ENCODE results near the gene BACH2. TPM values are rescaled to one million over a fixed set of nuclear protein-coding genes. Genes with fewer than 3 reads are reported as not detected.
A peak's percentile ranks its signal among the peaks of the same experiment; 100 is the strongest.

Gene BACH2
- total RNA-seq, 2 donors from 2014 or later: 5.2 to 5.7 TPM

- DNase-seq (ENCODE audit: low spot score): no peak
- Histone ChIP-seq H3K9me3 (no peaks in the 10 kb centered on the region), H3K27ac (peak overlapping the region; percentile 88 to 92), H3K27me3 (replicated peaks; ENCODE audit: insufficient read depth) (no peaks in the 10 kb centered on the region), H3K36me3 (no peaks in the 10 kb centered on the region), H3K4me1 (replicated peaks) (no peaks in the 10 kb centered on the region), H3K4me3 (no peak overlapping the region)
- WGBS: 37% methylated on average over 9 of the region's 9 CpGs
- intact Hi-C loops (cut with DNase I): loop anchor here (2.0 to 10.0 kb wide), 7 partner anchors 69 to 353 kb away; no protein-coding TSS in a partner anchor
- no peak for TF ChIP-seq POLR2A (IDR thresholded peaks at IDR 0.05)
Observed at GRCh38 chr6:90297867-90298381, 1.3 kb upstream of the BACH2 start.

- Histone ChIP-seq H3K27me3 (replicated peaks; ENCODE audit: insufficient read depth) (no peaks in the 10 kb centered on the region), H3K4me3 (peak overlapping the region; percentile 77 to 89), H3K9me3 (no peaks in the 10 kb centered on the region), H3K4me1 (replicated peaks) (no peaks in the 10 kb centered on the region), H3K27ac (peak overlapping the region; percentile 88 to 92), H3K36me3 (no peaks in the 10 kb centered on the region)
- TF ChIP-seq POLR2AphosphoS5 (IDR thresholded peaks at IDR 0.05) (no peak), POLR2A (IDR thresholded peaks at IDR 0.05) (no peak), CTCF (IDR thresholded peaks at IDR 0.05) (no peak)
- intact Hi-C loops (cut with DNase I): loop anchor here (2.0 to 10.0 kb wide), 7 partner anchors 70 to 352 kb away; no protein-coding TSS in a partner anchor
- no peak for DNase-seq (ENCODE audit: low spot score)
- 19% methylated on average over 31 of the region's 31 CpGs for WGBS
Observed at GRCh38 chr6:90297115-90297866, 648 bp upstream of the BACH2 start.

GRCh38 chr6:90295854-90296340 is 746 bp downstream of the BACH2 start:
- Histone ChIP-seq H3K27me3 (replicated peaks; ENCODE audit: insufficient read depth) (no peaks in the 10 kb centered on the region), H3K4me1 (replicated peaks) (no peaks in the 10 kb centered on the region), H3K4me3 (peak overlapping the region; percentile 77 to 89), H3K9me3 (no peaks in the 10 kb centered on the region), H3K27ac (peak overlapping the region; percentile 88 to 92), H3K36me3 (no peaks in the 10 kb centered on the region)
- TF ChIP-seq POLR2AphosphoS5 (IDR thresholded peaks at IDR 0.05) (peak; percentile 42), CTCF (IDR thresholded peaks at IDR 0.05) (peak in 3 of 4 experiments; percentile 41 to 44 (median 42)), POLR2A (IDR thresholded peaks at IDR 0.05) (peak; percentile 41)
- under 1% methylated on average over 38 of the region's 57 CpGs for WGBS
- intact Hi-C loops (cut with DNase I): loop anchor here (2.0 to 10.0 kb wide), 7 partner anchors 71 to 351 kb away; no protein-coding TSS in a partner anchor
- DNase-seq (ENCODE audit: low spot score): peak; percentile 71

GRCh38 chr6:90294989-90295853 is 1.4 kb downstream of the BACH2 start:
- WGBS: 0% methylated on average over 26 of the region's 79 CpGs
- H3K27ac ChIP-seq: peak overlapping the region; percentile 88 to 92
- no peaks in the 10 kb centered on the region for H3K27me3 ChIP-seq (replicated peaks; ENCODE audit: insufficient read depth)
- H3K4me3 ChIP-seq: peak overlapping the region; percentile 77 to 89
- intact Hi-C loops (cut with DNase I): loop anchor here (5.0 to 10.0 kb wide), 6 partner anchors 72 to 350 kb away; no protein-coding TSS in a partner anchor
- TF ChIP-seq POLR2A (IDR thresholded peaks at IDR 0.05) (no peak), CTCF (IDR thresholded peaks at IDR 0.05) (peak in 2 of 4 experiments; percentile 33 to 34)
- no peaks in the 10 kb centered on the region for H3K9me3 ChIP-seq
- DNase-seq (ENCODE audit: low spot score): peak; percentile 29
- H3K36me3 ChIP-seq: no peaks in the 10 kb centered on the region
- H3K4me1 ChIP-seq (replicated peaks): no peaks in the 10 kb centered on the region

GRCh38 chr6:90294614-90294988 is 2.0 kb downstream of the BACH2 start:
- peak overlapping the region; percentile 88 to 92 for H3K27ac ChIP-seq
- H3K27me3 ChIP-seq (replicated peaks; ENCODE audit: insufficient read depth): no peaks in the 10 kb centered on the region
- TF ChIP-seq CTCF (IDR thresholded peaks at IDR 0.05) (no peak), POLR2AphosphoS5 (IDR thresholded peaks at IDR 0.05) (no peak), POLR2A (IDR thresholded peaks at IDR 0.05) (no peak)
- peak overlapping the region; percentile 77 to 89 for H3K4me3 ChIP-seq
- no peak for DNase-seq (ENCODE audit: low spot score)
- 14% methylated on average over 15 of the region's 15 CpGs for WGBS
- H3K36me3 ChIP-seq: no peaks in the 10 kb centered on the region
- no peaks in the 10 kb centered on the region for H3K9me3 ChIP-seq
- intact Hi-C loops (cut with DNase I): loop anchor here (10.0 kb wide), 1 partner anchor 350 kb away; no protein-coding TSS in a partner anchor
- H3K4me1 ChIP-seq (replicated peaks): no peaks in the 10 kb centered on the region
